ENCODE measurements around the gene TMEM156.
A peak's percentile ranks its signal among the peaks of the same experiment; 100 is the strongest.
"Not testable (repeated sequence)": the region's sequence is repeated elsewhere in the genome, so short reads cannot be mapped to it uniquely, and the experiment has no call there.

TMEM156 gene

GRCh38 chr4:39043058-39043860 is 11.1 kb upstream of the TMEM156 start:
- DNase-seq = peak; percentile 73

- no peak for DNase-seq
These were observed 10.2 kb upstream of the TMEM156 start for GRCh38 chr4:39042366-39042765.

GRCh38 chr4:39039108-39039507 is 6.9 kb upstream of the TMEM156 start:
- no peak for DNase-seq

- no peak for DNase-seq
These were observed 5.7 kb upstream of the TMEM156 start for GRCh38 chr4:39037941-39038340.

- peak; percentile 46 for DNase-seq
These were observed 5.2 kb upstream of the TMEM156 start for GRCh38 chr4:39037491-39037825.

GRCh38 chr4:39036172-39036571 is 4.0 kb upstream of the TMEM156 start:
- peak; percentile 88 for DNase-seq

GRCh38 chr4:39031590-39032020 is 604 bp downstream of the TMEM156 start:
- DNase-seq = not testable (repeated sequence)

- DNase-seq = no peak
These were observed 1.5 kb downstream of the TMEM156 start for GRCh38 chr4:39030725-39031124.

GRCh38 chr4:39029752-39030694 is 2.2 kb downstream of the TMEM156 start:
- DNase-seq = no peak

GRCh38 chr4:39026096-39026495 is 6.1 kb downstream of the TMEM156 start:
- DNase-seq = no peak

- DNase-seq = no peak
These were observed 6.6 kb downstream of the TMEM156 start for GRCh38 chr4:39025552-39026085.

- no peak for DNase-seq
These were observed 7.8 kb downstream of the TMEM156 start for GRCh38 chr4:39024311-39024865.

GRCh38 chr4:39023059-39023458 is 9.2 kb downstream of the TMEM156 start:
- no peak for DNase-seq

GRCh38 chr4:39022241-39022640 is 10.0 kb downstream of the TMEM156 start:
- DNase-seq = no peak

GRCh38 chr4:39021631-39022030 is 10.6 kb downstream of the TMEM156 start:
- no peak for DNase-seq

GRCh38 chr4:39020130-39020529 is 12.1 kb downstream of the TMEM156 start:
- DNase-seq = no peak

- DNase-seq = no peak
These were observed 18.2 kb downstream of the TMEM156 start for GRCh38 chr4:39014028-39014427.

- DNase-seq = no peak
These were observed 27.5 kb downstream of the TMEM156 start for GRCh38 chr4:39004758-39005157.

GRCh38 chr4:39002058-39002457 is 30.2 kb downstream of the TMEM156 start:
- not testable (repeated sequence) for DNase-seq

- DNase-seq = no peak
These were observed 36.6 kb downstream of the TMEM156 start for GRCh38 chr4:38995660-38996005.

- DNase-seq = no peak
These were observed 38.1 kb downstream of the TMEM156 start for GRCh38 chr4:38994135-38994534.

GRCh38 chr4:38993683-38994082 is 38.5 kb downstream of the TMEM156 start:
- DNase-seq = no peak

- no peak for DNase-seq
These were observed 42.0 kb downstream of the TMEM156 start for GRCh38 chr4:38990241-38990640.
